Aorta (tissue), 5 donors: Measurements from ENCODE around the gene AIFM3. TPM values are rescaled to one million over a fixed set of nuclear protein-coding genes. Genes with fewer than 3 reads are reported as not detected.
"Not testable (repeated sequence)": the region's sequence is repeated elsewhere in the genome, so short reads cannot be mapped to it uniquely, and the experiment has no call there.

Source experiments
- ATAC-seq: fragments of 200-7000 bp; cut with Tn5 transposase; one replicate; pipeline ENCODE4 v1.9.1; 2022; ENCODE audit warnings: moderate library complexity; ENCODE audit not compliant: low FRiP score
- DNase-seq, 2 donors: peaks; one replicate each; pipeline ENCODE4 v3.0.0-alpha.2; 2020
- H3K27ac ChIP-seq, 2 donors: one replicate each; pipeline ENCODE4 v1.5.1; 2013; ENCODE audit warnings: low read length in 2 of 2, mild to moderate bottlenecking in 2 of 2, moderate library complexity in 2 of 2, control low read depth in 1 of 2, inconsistent platforms in 1 of 2, low read depth in 1 of 2
- H3K27me3 ChIP-seq, 2 donors: one replicate each; pipeline ENCODE4 v1.6.1; 2013; ENCODE audit warnings: control low read depth in 1 of 2, low read length in 1 of 2, mild to moderate bottlenecking in 1 of 2, moderate library complexity in 1 of 2; ENCODE audit not compliant: insufficient read depth in 2 of 2, control insufficient read depth in 1 of 2
- H3K36me3 ChIP-seq, 2 donors: one replicate each; pipeline ENCODE4 v1.6.1; 2013; ENCODE audit warnings: control low read depth in 1 of 2, low read length in 1 of 2, mild to moderate bottlenecking in 1 of 2; ENCODE audit not compliant: insufficient read depth in 2 of 2, control insufficient read depth in 1 of 2
- H3K4me1 ChIP-seq, 2 donors: one replicate each; pipeline ENCODE4 v1.6.1; 2013; ENCODE audit warnings: low read length in 2 of 2, control low read depth in 1 of 2, mild to moderate bottlenecking in 1 of 2, moderate library complexity in 1 of 2; ENCODE audit not compliant: insufficient read depth in 2 of 2, control insufficient read depth in 1 of 2
- H3K4me3 ChIP-seq, 2 donors: one replicate each; pipeline ENCODE4 v1.5.1; 2013; ENCODE audit warnings: low read length in 2 of 2, control low read depth in 1 of 2, mild to moderate bottlenecking in 1 of 2
- H3K9me3 ChIP-seq: one replicate; pipeline ENCODE4 v1.6.1; 2013; ENCODE audit warnings: mild to moderate bottlenecking, low read length; ENCODE audit not compliant: control insufficient read depth
- WGBS, 2 donors: extraction: QIAGEN DNeasy Blood & Tissue Kit; methylation state at CpG; one replicate each; pipeline ENCODE4 v1.1.7; 2013; 5-methylcytosine and 5-hydroxymethylcytosine counted together
- intact Hi-C, 2 donors: fragments of 100-400 bp; cut with DNase I; formaldehyde crosslinking; loops; one replicate each; pipeline versions ENCODE4 v1.14.2 to v1.15.0; 2022
- polyA plus RNA-seq, 2 donors: library from polyadenylated mRNA; stranded (reverse); fragments of 200-250 nt; gene quantifications; one replicate each; pipeline ENCODE4 v1.2.3, GENCODE V29; 2013
- total RNA-seq, 2 donors: library from RNA; stranded (reverse); fragmentation: NEBNext Ultra II Directional; extraction: Animal tissue kit (Norgen Biotek cat#: 25700); gene quantifications; one replicate each; pipeline ENCODE4 v1.2.1, GENCODE V29; 2021
- donor health status: healthy with polysubstance abuse.
- donor health status: Bipolar disorder and iron deficiency.
- donor health status: DM: no; HTN: no; CAD: no.
- donor health status: DM: no; HTN: no; CAD: no.
- donor health status: DM: yes; HTN: yes; CAD: no.

Gene AIFM3
- total and polyA plus RNA-seq, 4 donors = 1.0 to 3.8 (median 1.8) TPM

- H3K27ac ChIP-seq, ATAC-seq, H3K4me1 ChIP-seq, H3K27me3 ChIP-seq, H3K9me3 ChIP-seq, intact Hi-C loops, H3K4me3 ChIP-seq, H3K36me3 ChIP-seq: not testable (repeated sequence)
- 94% methylated on average over 14 of the region's 14 CpGs for WGBS, 2 donors
- peak in 1 of 2 donors; percentile 55 for DNase-seq
Observed at GRCh38 chr22:20939457-20940185, 27.4 kb upstream of the AIFM3 start.

GRCh38 chr22:20940186-20940651 lies 26.8 kb upstream of the AIFM3 start:
- H3K4me1 ChIP-seq = peaks cover 3 to 8% of the 10 kb centered on the region in 2 donors
- no peak overlapping the region for H3K27ac ChIP-seq
- H3K9me3 ChIP-seq = no peaks in the 10 kb centered on the region
- no peak for ATAC-seq
- H3K4me3 ChIP-seq = no peak overlapping the region
- DNase-seq = no peak
- H3K27me3 ChIP-seq = no peaks in the 10 kb centered on the region
- WGBS, 2 donors = 70 to 74% methylated on average over 3 of the region's 3 CpGs
- intact Hi-C loops = no loop called here
- H3K36me3 ChIP-seq = peaks cover 0 to 3% of the 10 kb centered on the region in 2 donors

GRCh38 chr22:20940904-20941385 lies 26.1 kb upstream of the AIFM3 start:
- H3K4me1 ChIP-seq = peaks cover 3 to 8% of the 10 kb centered on the region in 2 donors
- no peak for ATAC-seq

GRCh38 chr22:20942203-20942902 lies 24.7 kb upstream of the AIFM3 start:
- 78 to 87% methylated on average over 7 of the region's 7 CpGs for WGBS, 2 donors
- H3K4me1 ChIP-seq, DNase-seq, intact Hi-C loops, H3K27ac ChIP-seq, H3K27me3 ChIP-seq, H3K4me3 ChIP-seq, H3K36me3 ChIP-seq, H3K9me3 ChIP-seq, ATAC-seq: not testable (repeated sequence)

More at GRCh38 chr22:20940904-20941385, 26.1 kb upstream of the AIFM3 start:
- Histone ChIP-seq H3K9me3 (no peaks in the 10 kb centered on the region), H3K36me3 (peaks cover 0 to 3% of the 10 kb centered on the region in 2 donors), H3K4me3 (no peak overlapping the region), H3K27ac (no peak overlapping the region), H3K27me3 (no peaks in the 10 kb centered on the region)
- intact Hi-C loops = no loop called here
- peak in 1 of 2 donors; percentile 21 for DNase-seq
- 79 to 91% methylated on average over 4 of the region's 4 CpGs for WGBS, 2 donors

- Histone ChIP-seq H3K27ac (no peak overlapping the region), H3K9me3 (no peaks in the 10 kb centered on the region), H3K27me3 (no peaks in the 10 kb centered on the region), H3K36me3 (peaks cover 0 to 3% of the 10 kb centered on the region in 2 donors), H3K4me1 (peaks cover 3 to 8% of the 10 kb centered on the region in 2 donors), H3K4me3 (no peak overlapping the region)
- WGBS, 2 donors = 94 to 96% methylated on average over 8 of the region's 8 CpGs
- no peak for ATAC-seq
- DNase-seq = peak in 1 of 2 donors; percentile 23
- intact Hi-C loops = no loop called here
Observed at GRCh38 chr22:20943104-20943933, 23.7 kb upstream of the AIFM3 start.

GRCh38 chr22:20944042-20944441 lies 23.0 kb upstream of the AIFM3 start:
- DNase-seq (no peak), ATAC-seq (no peak)
- intact Hi-C loops = no loop called here
- WGBS, 2 donors = 6 to 11% methylated on average over 1 of the region's 1 CpG
- H3K4me1 ChIP-seq = peaks cover 3 to 8% of the 10 kb centered on the region in 2 donors
- no peaks in the 10 kb centered on the region for H3K27me3 ChIP-seq
- H3K9me3 ChIP-seq = no peaks in the 10 kb centered on the region
- peaks cover 0 to 3% of the 10 kb centered on the region in 2 donors for H3K36me3 ChIP-seq
- no peak overlapping the region for H3K4me3 ChIP-seq
- H3K27ac ChIP-seq = no peak overlapping the region

GRCh38 chr22:20945578-20945934 lies 21.5 kb upstream of the AIFM3 start:
- no peak overlapping the region for H3K4me3 ChIP-seq
- H3K4me1 ChIP-seq = peaks cover 3 to 4% of the 10 kb centered on the region in 2 donors
- peaks cover 0 to 6% of the 10 kb centered on the region in 2 donors for H3K36me3 ChIP-seq
- H3K27me3 ChIP-seq = no peaks in the 10 kb centered on the region
- no peak overlapping the region for H3K27ac ChIP-seq
- 83 to 86% methylated on average over 2 of the region's 2 CpGs for WGBS, 2 donors
- ATAC-seq (no peak), DNase-seq (peak in 1 of 2 donors; percentile 12)
- no peaks in the 10 kb centered on the region for H3K9me3 ChIP-seq
- intact Hi-C loops = no loop called here
